K562 (cell line): Measurements from ENCODE around the gene TNN. TPM values are rescaled to one million over a fixed set of nuclear protein-coding genes. Genes with fewer than 3 reads are reported as not detected.

ENCODE experiments used
- ADNP ChIP-seq: fragments of 200-800 bp; sonication (Bioruptor generic); IDR thresholded peaks from 2 replicates; pipeline ENCODE4 v1.6.1; 2016; ENCODE audit warnings: missing genetic modification characterization, missing compliant biosample characterization
- ARHGAP35 ChIP-seq: fragments of 450-650 bp; IDR thresholded peaks from 2 replicates; pipeline ENCODE4 v1.6.1; 2018; ENCODE audit not compliant: partially characterized antibody
- ASH1L ChIP-seq: fragments of 450-650 bp; IDR thresholded peaks from 2 replicates; pipeline ENCODE4 v1.6.1; 2018; ENCODE audit warnings: borderline replicate concordance, mild to moderate bottlenecking, low read depth; ENCODE audit not compliant: partially characterized antibody
- CXXC5 ChIP-seq: fragments of 250-450 bp; sonication (Bioruptor Pico); IDR thresholded peaks from 2 replicates; pipeline ENCODE4 v1.8.0; 2022; ENCODE audit warnings: inconsistent platforms, mild to moderate bottlenecking, moderate library complexity
- FIP1L1 ChIP-seq: fragments of 200-400 bp; formaldehyde crosslinking; IDR thresholded peaks from 2 replicates; pipeline ENCODE4 v1.6.1; 2018; ENCODE audit warnings: mild to moderate bottlenecking, low read depth, low read length; ENCODE audit not compliant: poor library complexity, severe bottlenecking
- KDM1A ChIP-seq, 2 experiments: fragments of 450-650 bp; IDR thresholded peaks; 2 replicates each; pipeline ENCODE4 v1.6.1; 2016; ENCODE audit warnings: mild to moderate bottlenecking in 2 of 2
- LARP7 ChIP-seq: fragments of 450-650 bp; IDR thresholded peaks from 2 replicates; pipeline ENCODE4 v1.6.1; 2016
- SREBF2 ChIP-seq: sonication (generic); formaldehyde crosslinking; IDR thresholded peaks from 2 replicates; pipeline ENCODE4 v1.4.0; 2020; ENCODE audit warnings: mild to moderate bottlenecking, missing genetic modification reagents
- TFAM ChIP-seq: fragments of 250-450 bp; sonication (Bioruptor Pico); conservative IDR thresholded peaks from 2 replicates; pipeline ENCODE4 v1.5.0; 2021; ENCODE audit warnings: mild to moderate bottlenecking, moderate library complexity
- TRIM28 ChIP-seq: fragments of 450-650 bp; IDR thresholded peaks from 2 replicates; pipeline ENCODE4 v1.6.1; 2017
- ZC3H11A ChIP-seq: IDR thresholded peaks from 2 replicates; pipeline ENCODE4 v1.6.1; 2012; ENCODE audit warnings: low read depth, low read length, improper control_type of control experiment
- ZNF354B ChIP-seq: fragments of 250-450 bp; sonication (Bioruptor Pico); IDR thresholded peaks from 2 replicates; pipeline ENCODE4 v1.4.0; 2020
- polyA plus RNA-seq, 8 experiments: library from polyadenylated mRNA; depleted of rRNA in 4 of 8; stranded (reverse) in 5 of 8; unstranded in 3 of 8; fragments of >200 nt; fragmentation: Nextera tagmentation in 2 of 8; fragmentation: Illumina TruSeq in 1 of 8; extraction: Ambion mirVana in 2 of 8; extraction: Trizol in 1 of 8; gene quantifications; 2 replicates each; pipeline versions ENCODE4 v1.2.1 to v1.2.3, GENCODE V29; 2011 to 2014; ENCODE audit warnings: inconsistent platforms in 1 of 8, missing spikeins in 1 of 8
- total RNA-seq, 7 experiments: library from RNA; depleted of rRNA in 6 of 7; stranded (reverse); fragments of >200 nt in 6 of 7; fragmentation: Illumina TruSeq in 2 of 7; extraction: Trizol in 2 of 7; gene quantifications; 2 replicates each; pipeline versions ENCODE4 v1.2.1 to v1.2.3, GENCODE V29; 2011 to 2021; ENCODE audit warnings: low replicate concordance in 1 of 7
- TF ChIP-seq, protein P1 (sequence below): fragments of 450-650 bp; formaldehyde crosslinking; IDR thresholded peaks from 2 replicates; pipeline ENCODE4 v1.4.0; 2022; ENCODE audit warnings: missing genetic modification characterization
- TF ChIP-seq, protein P2 (sequence below): fragments of 150-350 bp; IDR thresholded peaks from 2 replicates; pipeline ENCODE4 v1.6.1; 2014; ENCODE audit warnings: low read depth, mild to moderate bottlenecking, low read length, borderline replicate concordance
- TF ChIP-seq, protein P3 (sequence below): fragments of 450-650 bp; IDR thresholded peaks from 2 replicates; pipeline ENCODE4 v1.6.1; 2016; ENCODE audit warnings: low read depth

Gene TNN
- total and polyA plus RNA-seq, 9 of the 15 experiments (the other 6 are each of a cell fraction or from before 2014, with no cell fraction given) = 0.01 to 0.09 (median 0.07) TPM; not detected in 4

DNA sequence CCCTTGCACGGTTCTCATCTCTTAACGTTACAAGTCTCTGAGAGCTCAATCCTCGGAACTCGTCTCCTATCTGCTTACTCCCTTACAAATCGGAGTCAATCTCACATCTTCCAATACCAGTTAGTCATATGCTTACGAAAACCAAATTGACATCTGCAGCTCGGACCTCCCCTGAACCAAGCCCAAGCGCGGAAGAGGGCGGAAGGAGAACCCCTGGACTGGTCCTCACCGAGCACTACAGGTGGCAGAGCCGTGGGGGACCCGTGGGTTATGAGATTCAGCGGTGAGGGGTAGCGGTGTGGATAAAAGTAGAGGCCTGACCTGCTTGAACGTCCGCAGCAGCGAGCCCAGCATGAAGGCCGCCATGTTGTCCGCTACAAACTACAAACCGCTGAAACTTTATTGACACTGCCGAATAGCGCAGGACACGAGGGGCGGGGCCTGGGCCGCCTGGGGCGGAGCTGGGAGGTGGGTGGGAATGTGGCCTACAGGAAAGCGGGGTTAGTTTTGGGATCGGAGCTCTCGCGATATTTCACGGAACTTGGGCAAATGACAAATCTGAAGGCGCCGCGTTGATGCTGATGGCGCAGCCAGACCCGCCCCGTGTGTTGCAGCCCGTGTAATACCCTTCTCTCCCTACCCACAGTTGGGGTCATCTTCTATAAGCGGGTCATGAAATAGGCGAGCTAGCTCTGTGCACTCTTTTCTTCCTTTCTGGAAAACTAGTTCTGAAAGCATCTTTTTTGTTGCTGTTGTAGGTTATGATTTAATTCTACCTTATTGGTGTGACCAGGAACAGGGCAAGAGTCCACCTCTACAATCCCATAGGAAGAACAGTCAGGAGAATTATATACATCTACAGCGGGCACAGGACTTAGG, 44.4 kb upstream of the TNN start, which contains the start of gene MRPS14 (continued):
- TF ChIP-seq, protein P1, sequence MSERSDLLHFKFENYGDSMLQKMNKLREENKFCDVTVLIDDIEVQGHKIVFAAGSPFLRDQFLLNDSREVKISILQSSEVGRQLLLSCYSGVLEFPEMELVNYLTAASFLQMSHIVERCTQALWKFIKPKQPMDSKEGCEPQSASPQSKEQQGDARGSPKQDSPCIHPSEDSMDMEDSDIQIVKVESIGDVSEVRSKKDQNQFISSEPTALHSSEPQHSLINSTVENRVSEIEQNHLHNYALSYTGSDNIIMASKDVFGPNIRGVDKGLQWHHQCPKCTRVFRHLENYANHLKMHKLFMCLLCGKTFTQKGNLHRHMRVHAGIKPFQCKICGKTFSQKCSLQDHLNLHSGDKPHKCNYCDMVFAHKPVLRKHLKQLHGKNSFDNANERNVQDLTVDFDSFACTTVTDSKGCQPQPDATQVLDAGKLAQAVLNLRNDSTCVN (CRISPR knock-in tag) = no peak
- TF ChIP-seq ASH1L = no peak
- no peak for TF ChIP-seq KDM1A (IDR thresholded peaks at IDR 0.05)
- peak; percentile 63 for TF ChIP-seq TRIM28
- no peak for TF ChIP-seq ZC3H11A
- TF ChIP-seq CXXC5 = peak; percentile 89
- TF ChIP-seq ADNP (tag) = no peak
- 0 out of 2 replicates have a peak, but pooled peaks have one; percentile 22 for TF ChIP-seq ZNF354B (CRISPR knock-in tag)
- TF ChIP-seq ARHGAP35 = peak; percentile 91
- TF ChIP-seq SREBF2 = no peak
- TF ChIP-seq, protein P2, sequence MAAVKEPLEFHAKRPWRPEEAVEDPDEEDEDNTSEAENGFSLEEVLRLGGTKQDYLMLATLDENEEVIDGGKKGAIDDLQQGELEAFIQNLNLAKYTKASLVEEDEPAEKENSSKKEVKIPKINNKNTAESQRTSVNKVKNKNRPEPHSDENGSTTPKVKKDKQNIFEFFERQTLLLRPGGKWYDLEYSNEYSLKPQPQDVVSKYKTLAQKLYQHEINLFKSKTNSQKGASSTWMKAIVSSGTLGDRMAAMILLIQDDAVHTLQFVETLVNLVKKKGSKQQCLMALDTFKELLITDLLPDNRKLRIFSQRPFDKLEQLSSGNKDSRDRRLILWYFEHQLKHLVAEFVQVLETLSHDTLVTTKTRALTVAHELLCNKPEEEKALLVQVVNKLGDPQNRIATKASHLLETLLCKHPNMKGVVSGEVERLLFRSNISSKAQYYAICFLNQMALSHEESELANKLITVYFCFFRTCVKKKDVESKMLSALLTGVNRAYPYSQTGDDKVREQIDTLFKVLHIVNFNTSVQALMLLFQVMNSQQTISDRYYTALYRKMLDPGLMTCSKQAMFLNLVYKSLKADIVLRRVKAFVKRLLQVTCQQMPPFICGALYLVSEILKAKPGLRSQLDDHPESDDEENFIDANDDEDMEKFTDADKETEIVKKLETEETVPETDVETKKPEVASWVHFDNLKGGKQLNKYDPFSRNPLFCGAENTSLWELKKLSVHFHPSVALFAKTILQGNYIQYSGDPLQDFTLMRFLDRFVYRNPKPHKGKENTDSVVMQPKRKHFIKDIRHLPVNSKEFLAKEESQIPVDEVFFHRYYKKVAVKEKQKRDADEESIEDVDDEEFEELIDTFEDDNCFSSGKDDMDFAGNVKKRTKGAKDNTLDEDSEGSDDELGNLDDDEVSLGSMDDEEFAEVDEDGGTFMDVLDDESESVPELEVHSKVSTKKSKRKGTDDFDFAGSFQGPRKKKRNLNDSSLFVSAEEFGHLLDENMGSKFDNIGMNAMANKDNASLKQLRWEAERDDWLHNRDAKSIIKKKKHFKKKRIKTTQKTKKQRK = peak; percentile 44; the same call in 1 of the 2 replicates
- TF ChIP-seq FIP1L1 = no peak
- TF ChIP-seq, protein P3, sequence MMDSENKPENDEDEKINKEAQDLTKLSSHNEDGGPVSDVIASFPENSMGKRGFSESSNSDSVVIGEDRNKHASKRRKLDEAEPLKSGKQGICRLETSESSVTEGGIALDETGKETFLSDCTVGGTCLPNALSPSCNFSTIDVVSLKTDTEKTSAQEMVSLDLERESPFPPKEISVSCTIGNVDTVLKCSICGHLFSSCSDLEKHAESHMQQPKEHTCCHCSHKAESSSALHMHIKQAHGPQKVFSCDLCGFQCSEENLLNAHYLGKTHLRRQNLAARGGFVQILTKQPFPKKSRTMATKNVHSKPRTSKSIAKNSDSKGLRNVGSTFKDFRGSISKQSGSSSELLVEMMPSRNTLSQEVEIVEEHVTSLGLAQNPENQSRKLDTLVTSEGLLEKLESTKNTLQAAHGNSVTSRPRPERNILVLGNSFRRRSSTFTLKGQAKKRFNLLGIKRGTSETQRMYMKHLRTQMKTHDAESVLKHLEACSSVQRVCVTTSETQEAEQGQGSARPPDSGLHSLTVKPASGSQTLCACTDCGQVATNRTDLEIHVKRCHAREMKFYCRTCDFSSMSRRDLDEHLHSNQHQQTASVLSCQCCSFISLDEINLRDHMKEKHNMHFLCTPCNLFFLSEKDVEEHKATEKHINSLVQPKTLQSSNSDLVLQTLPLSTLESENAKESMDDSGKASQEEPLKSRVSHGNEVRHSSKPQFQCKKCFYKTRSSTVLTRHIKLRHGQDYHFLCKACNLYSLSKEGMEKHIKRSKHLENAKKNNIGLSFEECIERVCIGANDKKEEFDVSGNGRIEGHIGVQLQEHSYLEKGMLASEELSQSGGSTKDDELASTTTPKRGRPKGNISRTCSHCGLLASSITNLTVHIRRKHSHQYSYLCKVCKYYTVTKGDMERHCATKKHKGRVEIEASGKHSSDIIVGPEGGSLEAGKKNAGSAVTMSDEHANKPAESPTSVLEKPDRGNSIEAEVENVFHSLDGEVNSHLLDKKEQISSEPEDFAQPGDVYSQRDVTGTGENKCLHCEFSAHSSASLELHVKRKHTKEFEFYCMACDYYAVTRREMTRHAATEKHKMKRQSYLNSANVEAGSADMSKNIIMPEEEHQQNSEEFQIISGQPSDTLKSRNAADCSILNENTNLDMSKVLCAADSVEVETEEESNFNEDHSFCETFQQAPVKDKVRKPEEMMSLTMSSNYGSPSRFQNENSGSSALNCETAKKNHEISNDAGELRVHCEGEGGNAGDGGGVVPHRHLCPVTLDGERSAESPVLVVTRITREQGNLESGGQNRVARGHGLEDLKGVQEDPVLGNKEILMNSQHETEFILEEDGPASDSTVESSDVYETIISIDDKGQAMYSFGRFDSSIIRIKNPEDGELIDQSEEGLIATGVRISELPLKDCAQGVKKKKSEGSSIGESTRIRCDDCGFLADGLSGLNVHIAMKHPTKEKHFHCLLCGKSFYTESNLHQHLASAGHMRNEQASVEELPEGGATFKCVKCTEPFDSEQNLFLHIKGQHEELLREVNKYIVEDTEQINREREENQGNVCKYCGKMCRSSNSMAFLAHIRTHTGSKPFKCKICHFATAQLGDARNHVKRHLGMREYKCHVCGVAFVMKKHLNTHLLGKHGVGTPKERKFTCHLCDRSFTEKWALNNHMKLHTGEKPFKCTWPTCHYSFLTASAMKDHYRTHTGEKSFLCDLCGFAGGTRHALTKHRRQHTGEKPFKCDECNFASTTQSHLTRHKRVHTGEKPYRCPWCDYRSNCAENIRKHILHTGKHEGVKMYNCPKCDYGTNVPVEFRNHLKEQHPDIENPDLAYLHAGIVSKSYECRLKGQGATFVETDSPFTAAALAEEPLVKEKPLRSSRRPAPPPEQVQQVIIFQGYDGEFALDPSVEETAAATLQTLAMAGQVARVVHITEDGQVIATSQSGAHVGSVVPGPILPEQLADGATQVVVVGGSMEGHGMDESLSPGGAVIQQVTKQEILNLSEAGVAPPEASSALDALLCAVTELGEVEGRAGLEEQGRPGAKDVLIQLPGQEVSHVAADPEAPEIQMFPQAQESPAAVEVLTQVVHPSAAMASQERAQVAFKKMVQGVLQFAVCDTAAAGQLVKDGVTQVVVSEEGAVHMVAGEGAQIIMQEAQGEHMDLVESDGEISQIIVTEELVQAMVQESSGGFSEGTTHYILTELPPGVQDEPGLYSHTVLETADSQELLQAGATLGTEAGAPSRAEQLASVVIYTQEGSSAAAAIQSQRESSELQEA = no peak; the same call in 1 of the 2 replicates
- no peak for TF ChIP-seq LARP7
- no peak for TF ChIP-seq TFAM
